Activated CD4-positive, alpha-beta T cell treated with anti-CD3 and anti-CD28 coated beads, Interleukin-2, amount 50 U/mL, for 48 hours (primary cell): Measurements from ENCODE around the gene LRRN3.
A peak's percentile ranks its signal among the peaks of the same experiment; 100 is the strongest.
"Not testable (repeated sequence)": the region's sequence is repeated elsewhere in the genome, so short reads cannot be mapped to it uniquely, and the experiment has no call there.

ENCODE experiments used
- DNase-seq, 2 experiments: peaks; one replicate each; pipeline ENCODE4 v3.0.0-alpha.2; 2020

LRRN3 gene

DNA sequence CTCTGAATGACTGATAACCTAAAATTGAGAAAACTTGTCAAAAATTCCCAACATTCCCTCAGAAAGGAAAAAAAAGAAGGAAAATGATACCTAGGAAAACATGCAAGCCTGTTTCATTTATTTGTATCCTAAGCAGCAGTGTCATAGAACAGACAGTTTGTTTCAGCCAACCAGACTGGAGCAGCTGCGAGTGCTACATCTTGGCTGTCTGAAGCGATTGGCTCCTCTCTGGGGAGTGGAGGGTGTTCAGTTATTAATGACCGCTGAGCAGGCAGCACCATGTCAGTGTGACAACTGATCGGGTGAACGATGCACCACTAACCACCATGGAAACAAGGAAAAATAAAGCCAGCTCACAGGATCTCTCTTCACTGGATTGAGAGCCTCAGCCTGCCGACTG, at the start of gene LRRN3:
Gene LRRN3 (plus strand): TSS at position 282 of the 400 bp plus-strand sequence. CDS start 31,646 bp downstream, outside the sequence.
- peak; percentile 33 to 46 for DNase-seq

DNA sequence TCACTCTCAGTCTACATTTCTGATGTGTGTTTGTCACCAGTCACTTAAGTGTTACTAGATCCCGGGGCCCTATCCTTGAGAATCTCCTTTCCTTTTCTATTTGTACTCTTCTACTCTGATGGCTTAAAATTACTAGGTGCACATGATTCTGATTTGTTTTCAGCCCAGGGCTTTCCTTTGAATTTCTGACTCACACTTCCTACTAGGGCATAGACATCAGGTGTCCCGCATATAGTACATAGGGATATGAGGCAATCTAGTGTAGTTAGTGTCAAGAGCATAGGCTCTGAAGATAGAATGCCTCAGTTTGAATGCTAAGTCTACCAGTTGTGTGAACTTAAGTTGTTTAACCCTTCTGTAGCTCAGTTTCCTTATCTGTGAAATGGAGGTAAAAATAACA, 49.4 kb upstream of the LRRN3 start:
- no peak for DNase-seq

DNA sequence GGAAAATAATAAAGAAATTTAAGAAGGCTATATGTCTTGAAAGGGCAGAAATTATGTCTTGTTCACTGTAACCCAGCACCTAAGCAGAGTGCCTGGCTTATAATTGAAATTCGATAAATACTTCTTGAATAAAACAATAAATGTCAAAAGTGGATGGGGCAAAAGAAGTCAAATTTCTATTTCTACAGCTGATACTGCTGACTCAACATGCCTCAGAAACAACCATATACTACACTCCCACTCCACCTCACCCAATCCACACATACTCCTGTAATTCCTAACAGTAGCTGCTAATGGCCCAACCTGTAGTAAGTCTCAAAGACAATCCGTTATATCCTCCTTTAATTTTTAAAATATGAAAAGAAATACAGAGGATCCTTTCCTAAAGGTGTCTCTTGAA, 48.1 kb upstream of the LRRN3 start:
- DNase-seq: no peak

DNA sequence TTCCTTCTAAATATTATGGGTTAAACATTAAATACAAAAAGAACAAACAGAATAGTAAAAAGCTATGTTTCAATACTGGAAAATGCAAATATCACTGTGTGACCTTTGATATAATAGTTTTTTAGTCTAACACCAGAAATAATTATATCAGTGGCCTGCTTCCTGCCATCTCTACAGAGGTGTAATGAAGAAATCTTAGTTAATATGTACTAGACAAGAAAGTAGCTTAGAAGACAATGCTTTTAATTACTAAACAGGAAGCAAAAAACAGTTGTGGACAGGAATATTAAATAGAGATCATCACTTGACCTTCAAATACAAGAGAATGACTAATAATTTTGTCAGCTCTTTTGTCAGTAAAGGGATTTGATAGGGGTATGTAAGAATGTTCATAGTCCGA, 47.4 kb upstream of the LRRN3 start:
- DNase-seq: no peak

DNA sequence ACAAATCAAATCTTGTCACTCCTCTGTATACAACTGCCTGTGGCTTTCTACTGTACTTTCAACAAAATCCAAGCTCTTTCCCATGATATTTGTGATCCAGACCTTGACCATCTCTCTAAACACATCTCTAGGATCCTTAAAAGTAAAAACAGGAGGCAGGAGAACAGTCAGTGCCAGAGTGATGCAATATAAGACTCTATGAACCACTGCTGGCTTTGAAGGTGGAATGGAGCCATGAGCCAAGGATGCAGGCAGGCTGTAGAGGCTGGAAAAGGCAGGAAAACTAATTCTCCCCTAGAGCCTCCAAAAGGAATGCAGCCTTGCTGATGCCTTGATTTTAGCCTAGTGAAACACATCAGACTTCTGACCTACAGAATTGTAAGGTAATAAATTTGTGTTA, 45.5 kb upstream of the LRRN3 start:
- no peak for DNase-seq

DNA sequence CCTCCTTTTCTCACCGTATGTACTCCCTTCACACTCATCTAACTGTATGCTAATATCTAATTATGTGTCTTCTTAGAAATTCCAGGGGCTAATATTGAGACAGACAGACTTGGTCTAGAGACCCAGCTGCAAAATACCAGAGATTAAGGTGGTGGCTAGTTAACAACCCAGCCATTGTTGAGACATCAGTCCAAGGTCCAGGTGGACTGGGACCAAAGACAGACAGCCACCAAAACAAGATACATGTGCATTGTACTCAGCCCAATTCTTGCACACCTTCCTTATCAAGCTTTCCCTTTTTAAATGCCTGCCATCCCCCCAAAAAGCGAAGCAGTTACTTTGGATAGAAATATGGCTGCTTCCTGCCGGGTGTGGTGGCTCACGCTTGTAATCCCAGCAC, 43.3 kb upstream of the LRRN3 start:
- no peak for DNase-seq

DNA sequence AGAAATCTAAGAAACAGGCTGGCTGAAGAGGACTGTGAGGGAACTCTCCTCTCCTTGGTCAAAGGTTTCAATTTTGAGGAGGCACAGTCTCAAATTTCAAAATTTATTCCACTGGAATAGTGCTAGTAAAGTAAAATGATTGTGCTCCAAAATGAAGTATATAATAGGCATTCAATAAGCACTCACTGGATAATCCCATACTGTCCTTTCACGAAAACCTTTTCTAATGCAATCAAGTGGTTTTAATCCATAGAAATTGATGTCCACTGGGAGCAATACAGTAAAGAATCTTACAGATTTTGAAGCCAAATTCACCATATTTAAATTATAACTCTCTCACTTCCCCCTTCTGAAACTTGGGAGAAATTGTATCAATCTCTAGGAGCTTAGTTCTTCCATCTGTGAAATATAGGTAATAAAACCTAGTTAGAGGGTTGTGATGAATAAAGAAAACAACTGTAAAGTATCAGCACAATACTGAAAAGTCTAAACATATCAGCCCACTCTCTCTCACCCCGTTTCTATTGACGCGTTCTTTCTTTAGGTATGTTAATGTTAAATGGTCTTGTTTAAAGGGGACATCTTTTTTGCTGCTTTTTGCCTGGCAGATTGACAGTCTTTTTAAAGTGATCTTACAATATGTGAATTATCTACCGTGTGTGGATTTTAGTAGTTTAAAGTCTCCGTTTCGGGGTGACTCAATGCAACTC, 40.8 kb upstream of the LRRN3 start:
- DNase-seq: no peak

DNA sequence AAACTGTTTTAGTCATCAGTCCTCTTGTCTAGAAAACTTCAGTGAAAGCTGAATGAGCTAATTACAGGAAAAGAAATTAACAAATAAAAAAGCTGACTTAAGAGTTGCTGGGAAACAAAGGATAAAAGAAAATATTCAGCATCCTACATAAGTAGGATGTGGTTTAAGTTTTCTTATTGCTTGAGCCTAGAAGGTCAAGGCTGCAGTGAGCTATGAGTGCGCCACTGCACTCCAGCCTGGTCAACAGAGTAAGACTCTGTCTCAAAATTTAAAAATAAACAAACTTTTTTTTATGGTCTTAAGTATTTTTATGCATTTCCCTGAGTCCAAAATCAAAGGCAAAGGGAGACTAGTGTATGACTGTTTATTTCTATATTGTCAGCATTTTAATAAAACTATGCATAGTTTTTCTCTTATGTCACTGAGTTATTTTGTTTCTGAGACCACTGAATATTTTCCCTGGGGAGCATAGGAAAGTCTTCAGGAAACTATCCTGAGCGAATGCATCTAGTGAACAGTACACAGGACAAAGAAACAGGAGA, 40.0 kb upstream of the LRRN3 start:
- DNase-seq: no peak

DNA sequence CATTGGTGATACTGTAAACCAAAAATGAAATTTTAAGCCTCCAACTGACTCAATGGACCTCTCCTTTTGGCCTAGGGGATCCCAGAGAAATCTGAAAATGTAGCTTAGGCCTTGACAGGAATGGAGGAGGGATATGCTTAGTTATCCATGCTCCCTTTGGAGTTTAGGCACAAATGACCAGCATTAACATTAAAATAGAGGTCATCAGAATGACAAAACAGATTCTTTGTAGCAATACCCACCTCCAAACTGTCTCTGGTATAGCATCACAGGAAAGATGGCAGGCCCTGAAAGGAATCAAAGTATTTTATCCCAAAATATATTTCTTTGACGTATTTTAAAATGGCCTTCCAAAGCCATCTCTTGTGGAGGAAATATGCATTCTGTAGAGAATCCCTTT, 39.1 kb upstream of the LRRN3 start:
- DNase-seq: no peak

DNA sequence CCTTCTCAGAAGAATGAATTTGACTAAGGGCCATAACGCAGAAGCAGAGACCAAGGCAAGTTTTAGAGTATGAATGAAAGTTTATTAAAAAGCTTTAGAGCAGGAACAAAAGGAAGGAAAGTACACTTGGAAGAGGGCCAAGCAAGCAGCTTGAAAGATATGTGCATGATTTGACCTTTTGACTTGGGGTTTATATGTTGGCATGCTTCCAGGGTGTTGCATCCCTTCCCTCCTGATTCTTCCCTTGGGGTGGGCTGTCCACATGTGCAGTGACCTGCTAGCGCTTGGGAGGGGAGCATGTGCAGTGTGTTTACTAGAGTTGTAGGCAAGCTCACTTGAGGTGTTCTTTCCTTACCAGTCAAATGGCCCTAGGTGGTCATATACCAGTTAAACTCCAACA, 37.9 kb upstream of the LRRN3 start:
- no peak for DNase-seq

DNA sequence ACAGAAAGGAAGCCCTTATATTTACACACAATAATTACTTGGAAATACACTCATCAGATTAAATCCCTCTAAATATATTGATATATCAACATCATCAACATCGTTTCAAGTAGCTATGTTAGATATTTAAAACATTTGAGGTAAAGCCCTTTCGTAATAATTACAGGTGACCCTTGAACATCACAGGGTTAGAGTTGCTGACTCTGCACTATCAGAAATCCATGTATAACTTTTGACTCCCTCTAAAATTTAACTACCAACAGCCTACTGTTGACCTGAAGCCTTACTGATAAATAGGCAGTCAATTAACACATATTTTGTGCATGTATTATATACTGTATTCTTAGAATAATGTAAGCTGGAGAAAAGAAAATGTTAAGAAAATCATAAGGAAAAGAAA, 34.6 kb upstream of the LRRN3 start:
- no peak for DNase-seq

DNA sequence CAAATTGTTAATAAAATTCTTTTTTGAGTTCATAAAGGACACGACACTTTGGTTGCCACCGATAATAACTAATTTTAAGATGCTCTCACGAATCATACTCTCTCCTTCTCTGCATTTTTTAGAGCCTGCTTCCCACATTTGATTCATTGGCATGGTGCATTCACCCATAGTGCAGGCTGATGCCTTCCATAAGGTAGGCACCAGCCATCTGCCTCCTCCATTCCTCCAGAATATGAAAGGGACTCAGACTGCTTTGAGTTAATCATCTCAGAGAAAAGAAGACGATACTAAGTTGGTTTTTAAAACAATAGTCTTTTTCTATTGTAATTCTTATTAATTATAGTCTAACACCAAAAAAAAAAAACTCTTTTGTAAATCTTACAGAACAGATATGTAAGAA, 33.9 kb upstream of the LRRN3 start:
- no peak for DNase-seq

DNA sequence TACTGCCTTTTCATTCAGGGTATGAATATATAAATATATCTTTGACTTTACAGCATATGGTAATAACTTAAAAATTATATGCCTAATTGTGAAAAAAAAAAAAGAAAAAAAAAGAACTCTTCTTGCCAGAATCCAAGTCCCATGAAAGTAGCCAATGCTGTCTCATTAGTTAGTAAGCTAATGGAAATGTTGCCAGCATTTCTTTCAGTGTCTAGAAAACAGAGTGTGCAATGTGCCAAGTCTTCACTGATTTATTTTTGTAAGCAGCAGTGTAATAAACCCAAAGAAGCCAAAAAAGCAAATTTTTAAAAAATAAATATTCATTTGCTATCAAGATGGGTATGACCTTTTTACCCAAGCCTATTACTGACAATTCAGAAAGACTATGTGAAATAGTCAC, 31.1 kb upstream of the LRRN3 start:
- no peak for DNase-seq

DNA sequence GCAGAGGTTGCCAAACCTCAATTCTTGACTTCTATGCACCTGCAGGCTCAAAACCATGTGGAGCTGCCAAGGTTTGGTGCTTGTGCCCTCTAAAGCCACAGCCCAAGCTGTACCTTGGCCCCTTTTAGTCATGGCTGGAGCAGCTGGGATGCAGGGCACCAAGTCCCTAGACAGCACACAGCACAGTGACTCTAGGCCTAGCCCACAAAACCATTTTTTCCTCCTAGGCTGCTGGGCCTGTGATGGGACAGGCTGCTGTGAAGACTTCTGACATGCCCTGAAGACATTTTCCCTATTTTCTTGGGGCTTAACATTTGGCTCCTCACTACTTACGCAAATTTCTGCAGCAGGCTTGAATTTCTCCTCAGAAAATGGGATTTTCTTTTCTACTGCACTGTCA, 27.8 kb upstream of the LRRN3 start:
- no peak for DNase-seq

DNA sequence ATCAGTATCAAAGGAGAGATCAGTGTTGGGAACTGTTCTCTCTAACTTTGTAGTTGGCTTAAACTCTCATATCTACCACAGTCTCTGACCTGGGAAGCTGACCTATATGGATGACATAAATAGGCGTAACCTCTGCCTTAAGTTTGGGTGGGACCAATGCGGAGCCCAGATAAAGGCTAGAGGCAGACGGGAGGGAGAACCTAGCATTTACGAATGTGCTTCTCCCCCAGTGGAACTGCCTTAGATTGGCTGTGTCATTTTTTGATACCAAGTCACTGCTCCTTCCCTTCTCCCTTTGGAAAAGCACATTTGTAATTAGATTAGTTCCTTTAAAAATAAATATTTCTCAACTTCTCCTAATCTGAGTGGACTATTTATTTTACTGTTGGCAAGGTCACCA, 23.7 kb upstream of the LRRN3 start:
- DNase-seq: no peak

DNA sequence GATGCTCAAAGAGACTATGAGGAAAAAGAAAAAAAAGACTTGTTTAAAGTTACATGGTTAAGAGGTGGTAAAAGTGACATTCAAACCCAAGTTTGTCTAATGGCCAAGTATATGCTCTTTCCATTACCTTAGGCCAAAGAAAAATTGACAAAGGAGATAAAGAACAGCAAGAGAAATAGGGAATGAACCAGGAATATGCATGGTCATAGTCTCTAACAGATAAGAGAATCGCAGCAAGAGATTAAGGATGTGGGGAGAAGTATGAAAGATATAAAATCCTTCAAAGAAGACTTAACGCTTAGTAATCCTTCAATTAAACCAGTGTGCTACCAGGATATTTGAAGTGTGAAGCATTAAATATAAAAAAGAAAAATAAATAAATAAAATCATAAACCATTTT, 23.2 kb upstream of the LRRN3 start:
- DNase-seq: no peak

DNA sequence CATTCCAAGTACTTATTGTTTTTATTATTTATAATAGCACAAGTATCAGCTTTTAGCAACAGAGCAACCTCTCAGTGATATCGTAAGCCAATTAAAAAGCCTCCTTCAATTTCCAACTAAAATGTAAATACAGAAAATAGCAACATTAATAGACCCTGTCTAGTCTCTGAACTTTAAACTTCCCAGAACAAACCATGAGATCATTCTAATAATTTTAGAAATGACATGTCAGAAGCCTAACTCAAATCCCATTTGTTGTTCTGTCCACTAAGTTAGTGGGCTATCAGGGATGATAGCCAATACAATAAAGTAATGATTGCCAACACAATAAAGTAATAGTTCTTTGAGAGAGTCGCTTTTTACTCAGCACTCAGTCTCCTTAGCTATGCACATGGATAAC, 22.3 kb upstream of the LRRN3 start:
- no peak for DNase-seq

DNA sequence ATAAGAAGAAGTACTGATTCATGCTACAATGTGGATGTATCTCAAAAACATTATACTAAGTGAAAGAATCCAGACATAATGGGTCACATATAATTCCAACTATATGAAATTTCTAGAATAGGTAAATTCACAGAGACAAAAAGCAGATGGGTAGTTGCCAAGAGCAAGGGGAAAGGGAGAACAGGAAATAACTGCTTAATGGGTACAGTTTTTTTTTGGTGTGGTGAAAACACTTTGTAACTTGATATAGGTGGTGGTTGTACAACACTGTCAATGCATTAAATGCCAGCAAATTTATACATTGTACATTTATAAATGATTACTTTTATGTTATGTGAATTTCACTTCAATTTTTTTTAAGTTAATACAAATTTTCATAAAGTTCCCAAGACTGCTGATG, 19.4 kb upstream of the LRRN3 start:
- DNase-seq: no peak

DNA sequence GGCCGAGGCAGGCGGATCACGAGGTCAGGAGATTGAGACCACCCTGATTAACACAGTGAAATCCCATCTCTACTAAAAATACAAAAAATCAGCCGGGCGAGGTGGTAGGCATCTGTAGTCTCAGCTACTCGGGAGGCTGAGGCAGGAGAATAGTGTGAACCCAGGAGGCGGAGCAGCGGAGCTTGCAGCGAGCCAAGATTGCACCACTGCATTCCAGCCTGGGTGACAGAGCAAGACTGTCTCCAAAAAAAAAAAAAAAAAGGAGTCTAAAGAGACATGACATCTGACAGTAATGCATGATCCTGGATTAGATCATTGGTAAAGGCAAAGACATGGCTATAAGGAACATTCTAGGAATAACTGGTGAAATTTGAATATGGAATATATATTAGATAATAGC, 18.3 kb upstream of the LRRN3 start:
- DNase-seq: not testable (repeated sequence)

DNA sequence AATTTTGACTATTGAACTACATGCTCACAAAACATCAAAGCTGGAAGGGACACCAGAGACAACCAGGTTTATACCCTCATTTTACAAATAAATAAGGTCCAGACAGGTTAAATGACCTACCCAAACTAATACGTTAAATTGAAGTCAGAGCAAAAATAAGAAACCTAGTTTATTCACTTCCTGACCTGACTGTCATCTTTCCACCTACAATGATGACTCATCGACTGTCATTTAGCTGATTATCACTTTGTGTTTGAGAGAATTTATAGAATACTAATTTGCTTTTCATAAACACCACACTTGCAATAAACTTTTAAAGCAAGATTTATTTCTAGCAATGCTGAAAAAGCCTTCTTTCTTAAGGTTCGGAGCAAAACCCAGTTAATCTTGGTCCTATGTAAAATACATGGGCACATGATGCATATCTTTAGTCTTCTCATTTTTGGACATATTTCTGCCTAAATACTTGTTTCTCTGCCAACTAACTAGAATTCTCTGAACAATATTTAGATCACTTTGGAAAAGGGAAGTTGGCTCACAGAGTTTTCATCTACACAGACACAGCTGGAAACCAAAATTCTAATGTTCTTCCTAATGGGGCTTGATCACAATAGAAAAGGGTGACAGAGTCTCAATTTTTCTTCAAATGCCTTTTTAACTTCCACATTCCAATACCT, 16.7 kb upstream of the LRRN3 start:
- no peak for DNase-seq

DNA sequence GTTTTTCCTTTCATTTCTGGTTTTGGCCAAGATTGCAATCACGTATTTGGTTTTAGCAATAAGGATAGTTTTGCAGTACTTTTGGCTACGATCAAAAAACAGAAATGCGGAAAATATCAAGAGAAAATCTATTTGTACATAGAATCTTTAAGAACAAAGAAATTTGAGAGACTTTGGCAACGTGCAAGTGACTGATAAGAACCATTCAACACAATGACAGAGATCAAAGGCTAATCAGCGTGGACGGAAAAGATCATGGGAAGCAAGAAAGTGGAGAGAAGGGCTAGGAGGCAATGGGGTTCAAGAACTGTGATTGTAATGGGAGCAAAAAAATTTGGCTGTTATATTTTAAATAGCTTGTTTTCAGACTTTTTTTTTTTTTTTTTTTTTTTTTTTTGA, 16.2 kb upstream of the LRRN3 start:
- no peak for DNase-seq

DNA sequence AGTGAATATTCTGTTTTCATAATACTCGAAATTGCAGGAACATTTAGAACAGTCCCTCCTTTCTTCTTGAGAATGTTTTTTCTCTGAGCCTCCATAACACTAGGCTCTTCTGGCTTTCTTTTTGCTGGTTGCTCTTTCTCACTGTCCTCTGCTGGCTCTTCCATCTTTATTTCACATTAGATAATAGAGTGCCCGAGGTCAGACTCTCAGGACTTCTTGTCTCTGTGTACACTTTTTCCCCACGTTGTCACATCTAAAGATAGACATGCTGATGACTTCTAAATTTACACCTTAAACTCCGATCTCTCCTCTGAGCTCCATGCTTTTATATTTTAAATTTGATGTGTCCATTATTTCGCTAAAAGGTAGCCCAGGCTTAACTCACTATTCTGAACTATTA, 15.4 kb upstream of the LRRN3 start:
- no peak for DNase-seq

DNA sequence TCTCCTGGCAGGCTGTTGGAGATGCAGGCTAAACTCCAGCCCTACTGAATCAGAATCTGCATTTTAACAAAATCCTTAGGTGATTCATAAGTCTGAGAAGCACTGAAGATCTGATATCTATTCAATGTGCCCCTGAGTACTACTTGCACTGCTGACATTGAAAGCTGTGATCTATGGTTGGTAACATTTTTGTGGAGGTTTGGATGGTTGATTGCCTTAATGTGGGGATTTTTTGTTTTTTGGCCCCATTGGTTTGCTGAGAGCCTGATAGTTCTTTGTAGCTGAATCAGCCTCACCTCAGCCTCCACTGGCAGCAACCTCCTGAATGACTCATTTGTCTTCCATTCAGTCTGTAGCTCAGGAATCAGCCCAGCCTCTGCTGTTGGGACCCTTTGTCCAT, 14.7 kb upstream of the LRRN3 start:
- peak; percentile 40 to 49 for DNase-seq

DNA sequence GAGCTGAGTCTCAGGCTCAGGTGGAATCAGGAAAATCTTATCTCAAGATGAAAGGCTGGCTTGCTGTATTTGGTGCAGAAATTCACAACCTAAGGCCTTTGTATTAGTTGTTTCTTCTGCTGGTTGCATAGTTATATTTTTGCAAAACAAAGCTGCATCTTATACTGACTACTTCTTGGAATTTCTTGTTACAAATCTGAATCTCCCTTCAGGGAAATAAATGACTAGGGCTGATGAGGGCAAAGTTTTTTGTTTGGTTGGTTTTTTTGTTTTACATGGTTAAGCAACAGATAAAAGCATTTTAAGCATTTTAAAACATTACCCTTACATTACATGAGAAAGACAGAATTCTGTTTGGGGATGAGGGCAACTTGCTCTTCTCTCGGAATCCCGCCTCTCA, 13.9 kb upstream of the LRRN3 start:
- no peak for DNase-seq
